Neuronal stem cell (in vitro differentiated cells): ENCODE measurements around the gene DPH6. TPM values are rescaled to one million over a fixed set of nuclear protein-coding genes. Genes with fewer than 3 reads are reported as not detected.

Experiments
- DNase-seq: peaks from one replicate; pipeline ENCODE4 v3.0.0-alpha.2; 2013; ENCODE audit warnings: low spot score
- H2AFZ ChIP-seq: one replicate; pipeline ENCODE4 v1.6.1; 2013; ENCODE audit warnings: mild to moderate bottlenecking, low read length, inconsistent platforms
- H2AK5ac ChIP-seq: 2 replicates; pipeline ENCODE4 v1.6.1; 2013; ENCODE audit warnings: low read depth, mild to moderate bottlenecking, inconsistent platforms, low read length, moderate library complexity, mixed read lengths
- H2BK120ac ChIP-seq: 2 replicates; pipeline ENCODE4 v1.6.1; 2013; ENCODE audit warnings: low read depth, mild to moderate bottlenecking, inconsistent platforms, low read length, moderate library complexity, mixed read lengths
- H2BK12ac ChIP-seq: one replicate; pipeline ENCODE4 v1.6.1; 2013; ENCODE audit warnings: low read length, inconsistent platforms
- H2BK15ac ChIP-seq: 2 replicates; pipeline ENCODE4 v1.6.1; 2013; ENCODE audit warnings: mild to moderate bottlenecking, low read length, inconsistent platforms, mixed read lengths
- H2BK5ac ChIP-seq: one replicate; pipeline ENCODE4 v1.6.1; 2013; ENCODE audit warnings: inconsistent platforms, mild to moderate bottlenecking, low read length, moderate library complexity
- H3K14ac ChIP-seq: one replicate; pipeline ENCODE4 v1.6.1; 2013; ENCODE audit warnings: low read length, inconsistent platforms
- H3K18ac ChIP-seq: 2 replicates; pipeline ENCODE4 v1.6.1; 2013; ENCODE audit warnings: low read length, inconsistent platforms
- H3K23ac ChIP-seq: 2 replicates; pipeline ENCODE4 v1.6.1; 2013; ENCODE audit warnings: low read depth, mild to moderate bottlenecking, mixed read lengths, low read length, inconsistent platforms; ENCODE audit not compliant: poor library complexity
- H3K27ac ChIP-seq: replicated peaks from 3 replicates; pipeline ENCODE4 v1.5.1; 2013; ENCODE audit warnings: low read length, inconsistent platforms
- H3K27me3 ChIP-seq, 3 experiments: 2 replicates each; pipeline ENCODE4 v1.6.1; 2013; ENCODE audit warnings: low read length in 3 of 3, mild to moderate bottlenecking in 2 of 3, inconsistent platforms in 1 of 3, low read depth in 1 of 3, mixed read lengths in 1 of 3, moderate library complexity in 1 of 3; ENCODE audit not compliant: control insufficient read depth in 3 of 3, insufficient read depth in 3 of 3
- H3K36me3 ChIP-seq, 2 donors: replicated peaks in 1 of 2; 2 replicates each; pipeline ENCODE4 v1.6.1; 2013; ENCODE audit warnings: low read length in 2 of 2; ENCODE audit not compliant: control insufficient read depth in 2 of 2, insufficient read depth in 2 of 2
- H3K4ac ChIP-seq: 2 replicates; pipeline ENCODE4 v1.6.1; 2013; ENCODE audit warnings: inconsistent platforms, mild to moderate bottlenecking, low read length, moderate library complexity
- H3K4me1 ChIP-seq, 2 donors: 1 replicate in 1 of 2; 2 replicates in 1 of 2; pipeline ENCODE4 v1.6.1; 2013; ENCODE audit warnings: low read length in 2 of 2, low read depth in 1 of 2; ENCODE audit not compliant: control insufficient read depth in 2 of 2, insufficient read depth in 1 of 2
- H3K4me2 ChIP-seq: one replicate; pipeline ENCODE4 v1.6.1; 2013; ENCODE audit warnings: mild to moderate bottlenecking, low read length, inconsistent platforms; ENCODE audit not compliant: insufficient read depth, poor library complexity, severe bottlenecking
- H3K4me3 ChIP-seq, 2 donors: 2 replicates each; pipeline ENCODE4 v1.5.1; 2013; ENCODE audit warnings: low read length in 2 of 2, mild to moderate bottlenecking in 2 of 2, inconsistent platforms in 1 of 2, moderate library complexity in 1 of 2
- H3K79me1 ChIP-seq: one replicate; pipeline ENCODE4 v1.6.1; 2013; ENCODE audit warnings: low read depth, mild to moderate bottlenecking, inconsistent platforms, low read length, moderate library complexity
- H3K9ac ChIP-seq: one replicate; pipeline ENCODE4 v1.6.1; 2013; ENCODE audit warnings: mild to moderate bottlenecking, low read depth, low read length, inconsistent platforms; ENCODE audit not compliant: poor library complexity
- H3K9me3 ChIP-seq, 2 donors: replicated peaks in 1 of 2; 2 replicates each; pipeline versions ENCODE3 to v1.6.1; 2013; ENCODE audit warnings: low read length in 2 of 2, mild to moderate bottlenecking in 2 of 2, inconsistent platforms in 1 of 2, low read depth in 1 of 2, mixed read lengths in 1 of 2, moderate library complexity in 1 of 2; ENCODE audit not compliant: control insufficient read depth in 2 of 2, insufficient read depth in 1 of 2
- H4K8ac ChIP-seq: one replicate; pipeline ENCODE4 v1.6.1; 2013; ENCODE audit warnings: low read depth, mild to moderate bottlenecking, inconsistent platforms, low read length, moderate library complexity
- H4K91ac ChIP-seq: one replicate; pipeline ENCODE4 v1.6.1; 2013; ENCODE audit warnings: low read length, low read depth, mild to moderate bottlenecking, inconsistent platforms; ENCODE audit not compliant: poor library complexity
- small RNA-seq: library from polyadenylated mRNA; stranded (forward); fragments of <200 nt; extraction: miRNeasy Mini kit (QIAGEN cat#:217004); gene quantifications from one replicate; pipeline ENCODE3, GENCODE V24; 2013; ENCODE audit not compliant: insufficient read depth

DPH6 gene

GRCh38 chr15:35320911-35321310 is 225.1 kb downstream of the DPH6 start:
- no peak overlapping the region for H3K14ac ChIP-seq
- no peak overlapping the region for H3K23ac ChIP-seq
- no peak overlapping the region for H3K18ac ChIP-seq
- H2BK120ac ChIP-seq: no peak overlapping the region
- H2BK5ac ChIP-seq: no peak overlapping the region
- H3K4ac ChIP-seq: no peak overlapping the region
- H3K27me3 ChIP-seq: no peaks in the 10 kb centered on the region
- H3K79me1 ChIP-seq: no peaks in the 10 kb centered on the region
- no peak overlapping the region for H4K8ac ChIP-seq
- no peaks in the 10 kb centered on the region for H3K36me3 ChIP-seq
- no peak for DNase-seq
- no peaks in the 10 kb centered on the region for H3K4me1 ChIP-seq
- H4K91ac ChIP-seq: no peak overlapping the region
- no peak overlapping the region for H2BK15ac ChIP-seq
- peak overlapping the region; percentile 53 for H2AFZ ChIP-seq
- no peak overlapping the region for H3K4me3 ChIP-seq
- no peak overlapping the region for H2BK12ac ChIP-seq
- H3K4me2 ChIP-seq: no peak overlapping the region
- no peaks in the 10 kb centered on the region for H3K9me3 ChIP-seq
- no peak overlapping the region for H3K9ac ChIP-seq
- no peak overlapping the region for H2AK5ac ChIP-seq
- no peak overlapping the region for H3K27ac ChIP-seq

Small RNA genes lying within 50 kb of the gene (small RNA-seq; reads per million reads assigned to genes)
- gene AC019288.1 (not detected), gene MIR3942 (4.3 reads per million, percentile 11 among the genes with 10 or more reads in this experiment)
